Muscle layer of colon (tissue), 2 donors: ENCODE data around the gene BICRAL.
"Not testable (repeated sequence)": the region's sequence is repeated elsewhere in the genome, so short reads cannot be mapped to it uniquely, and the experiment has no call there.

Experiments
- H3K27ac ChIP-seq: one replicate; pipeline ENCODE4 v1.7.0; 2013; ENCODE audit warnings: low read depth, mild to moderate bottlenecking, low read length, moderate library complexity
- H3K27me3 ChIP-seq, 2 donors: one replicate each; pipeline ENCODE4 v1.7.0; 2013; ENCODE audit warnings: low read length in 2 of 2, mild to moderate bottlenecking in 2 of 2; ENCODE audit not compliant: insufficient read depth in 2 of 2, control insufficient read depth in 1 of 2
- H3K36me3 ChIP-seq: one replicate; pipeline ENCODE4 v1.7.0; 2013; ENCODE audit warnings: mild to moderate bottlenecking, low read length; ENCODE audit not compliant: insufficient read depth
- H3K4me1 ChIP-seq: one replicate; pipeline ENCODE4 v1.7.0; 2013; ENCODE audit warnings: mild to moderate bottlenecking, low read length; ENCODE audit not compliant: insufficient read depth
- H3K4me3 ChIP-seq, 2 donors: one replicate each; pipeline ENCODE4 v1.7.0; 2013; ENCODE audit warnings: low read length in 2 of 2, low read depth in 1 of 2, mild to moderate bottlenecking in 1 of 2, moderate library complexity in 1 of 2
- H3K9ac ChIP-seq: one replicate; pipeline ENCODE4 v1.7.0; 2013; ENCODE audit warnings: low read length
- H3K9me3 ChIP-seq: one replicate; pipeline ENCODE4 v1.7.0; 2013; ENCODE audit warnings: mild to moderate bottlenecking, low read length
- donor health status: abdominal sarcoma.
- donor health status: Adenocarcinoma of cecum.

The BICRAL gene

DNA sequence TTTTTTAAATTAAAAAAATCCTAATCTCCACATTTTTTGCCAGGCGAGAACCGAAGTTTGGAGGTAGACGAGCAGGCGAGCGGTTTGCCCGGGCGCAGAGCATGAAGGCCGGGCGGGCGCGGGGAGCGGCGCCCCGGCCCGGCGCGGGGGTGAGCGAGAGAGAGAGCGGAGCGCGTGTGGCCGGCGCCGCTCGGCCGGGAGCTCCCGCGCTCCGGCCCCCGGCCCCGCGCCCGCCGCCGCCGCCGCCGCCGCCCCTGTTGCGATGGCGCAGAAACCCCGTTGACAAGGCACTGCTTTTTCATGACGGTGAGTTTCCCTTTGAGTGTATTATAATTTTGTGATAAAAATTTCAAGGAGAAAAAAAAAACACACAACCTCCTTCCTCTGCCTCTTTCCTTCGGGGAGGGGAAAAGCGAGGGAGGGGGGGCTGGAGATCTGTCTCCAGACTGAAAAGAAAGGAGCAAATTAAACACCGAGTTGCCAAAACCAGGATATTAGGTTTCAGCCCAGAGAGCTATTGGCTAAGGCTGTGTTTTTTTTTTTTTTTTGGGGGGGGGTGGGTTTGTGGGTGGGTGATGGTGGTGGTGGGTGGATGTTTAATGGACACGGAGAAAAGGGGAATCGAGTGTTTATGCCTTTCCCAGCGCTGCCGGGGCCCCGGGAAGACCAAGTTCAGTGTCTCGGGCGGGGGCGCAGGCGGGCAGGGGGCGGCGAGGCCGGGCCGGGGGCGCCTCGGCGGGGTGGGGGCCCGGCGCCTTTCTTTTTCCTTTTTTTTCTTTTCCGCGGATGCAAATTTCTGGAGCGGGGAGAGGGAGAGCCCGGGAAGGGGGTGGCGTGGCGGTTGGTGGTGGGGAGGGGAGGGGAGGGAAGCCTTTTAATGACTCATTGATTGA is at the start of gene BICRAL:
TSS of gene BICRAL (plus strand) at position 257 of the 893 bp plus-strand sequence. CDS start 39,971 bp downstream, outside the sequence.
- Histone ChIP-seq H3K36me3 (no peaks in the 10 kb centered on the region), H3K27ac (peak within 1 kb of the TSS; percentile 98), H3K27me3 (no peaks in the 10 kb centered on the region), H3K4me3 (peak within 1 kb of the TSS; percentile 81 to 87), H3K9me3 (no peaks in the 10 kb centered on the region), H3K9ac (peak within 1 kb of the TSS; percentile 99), H3K4me1 (peaks cover 31% of the 10 kb centered on the region)

- not testable (repeated sequence) for H3K27me3 ChIP-seq, H3K4me3 ChIP-seq, H3K36me3 ChIP-seq, H3K4me1 ChIP-seq, H3K9ac ChIP-seq, H3K9me3 ChIP-seq, H3K27ac ChIP-seq
Measured at GRCh38 chr6:42733867-42734481, 47.9 kb upstream of the BICRAL start.

GRCh38 chr6:42735976-42736375 is 45.9 kb upstream of the BICRAL start:
- H3K9me3 ChIP-seq = no peaks in the 10 kb centered on the region
- H3K4me3 ChIP-seq = no peak overlapping the region
- no peak overlapping the region for H3K27ac ChIP-seq
- no peak overlapping the region for H3K9ac ChIP-seq
- no peaks in the 10 kb centered on the region for H3K27me3 ChIP-seq
- no peaks in the 10 kb centered on the region for H3K36me3 ChIP-seq
- H3K4me1 ChIP-seq = no peaks in the 10 kb centered on the region

- H3K4me1 ChIP-seq = peaks cover 18% of the 10 kb centered on the region
- H3K36me3 ChIP-seq = no peaks in the 10 kb centered on the region
- no peaks in the 10 kb centered on the region for H3K27me3 ChIP-seq
- no peak overlapping the region for H3K9ac ChIP-seq
- no peak overlapping the region for H3K4me3 ChIP-seq
- H3K27ac ChIP-seq = no peak overlapping the region
- H3K9me3 ChIP-seq = no peaks in the 10 kb centered on the region
Measured at GRCh38 chr6:42740725-42741124, 41.1 kb upstream of the BICRAL start.

- no peak overlapping the region for H3K4me3 ChIP-seq
- H3K4me1 ChIP-seq = peaks cover 18% of the 10 kb centered on the region
- H3K9ac ChIP-seq = no peak overlapping the region
- no peaks in the 10 kb centered on the region for H3K27me3 ChIP-seq
- H3K36me3 ChIP-seq = no peaks in the 10 kb centered on the region
- no peak overlapping the region for H3K27ac ChIP-seq
- no peaks in the 10 kb centered on the region for H3K9me3 ChIP-seq
Measured at GRCh38 chr6:42742116-42742894, 39.5 kb upstream of the BICRAL start.

DNA sequence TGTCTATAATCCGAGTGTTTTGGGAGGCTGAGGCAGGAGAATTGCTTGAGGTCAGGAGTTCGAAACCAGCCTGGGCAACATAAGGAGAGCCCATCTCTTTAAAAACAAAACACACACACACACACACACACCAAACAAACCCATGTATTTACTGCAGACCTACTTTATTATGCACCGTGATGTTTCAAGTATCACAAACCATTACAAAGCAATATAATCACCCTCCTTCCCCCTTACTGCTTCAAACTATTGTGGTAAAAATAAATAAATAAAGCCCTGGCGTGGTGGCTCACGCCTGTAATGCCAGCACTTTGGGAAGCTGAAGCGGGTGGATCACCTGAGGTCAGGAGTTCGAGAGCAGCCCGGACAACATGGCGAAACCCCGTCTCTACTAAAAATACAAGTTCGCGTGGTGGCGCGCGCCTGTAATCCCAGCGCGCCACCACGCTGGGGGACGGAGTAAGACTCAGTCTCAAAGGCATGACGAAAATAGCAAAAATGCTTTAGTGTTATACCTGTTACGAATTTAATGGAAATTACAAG is 37.4 kb upstream of the BICRAL start:
- peak overlapping the region; percentile 98 for H3K9ac ChIP-seq
- no peaks in the 10 kb centered on the region for H3K9me3 ChIP-seq
- H3K27ac ChIP-seq = peak overlapping the region; percentile 99
- H3K36me3 ChIP-seq = no peaks in the 10 kb centered on the region
- peak overlapping the region; percentile 82 to 99 for H3K4me3 ChIP-seq
- peaks cover 31% of the 10 kb centered on the region for H3K4me1 ChIP-seq
- no peaks in the 10 kb centered on the region for H3K27me3 ChIP-seq

GRCh38 chr6:42745083-42745639 is 36.7 kb upstream of the BICRAL start:
- H3K36me3 ChIP-seq = no peaks in the 10 kb centered on the region
- no peaks in the 10 kb centered on the region for H3K9me3 ChIP-seq
- no peaks in the 10 kb centered on the region for H3K27me3 ChIP-seq
- peaks cover 31% of the 10 kb centered on the region for H3K4me1 ChIP-seq
- peak overlapping the region; percentile 99 for H3K27ac ChIP-seq
- peak overlapping the region; percentile 98 for H3K9ac ChIP-seq
- peak overlapping the region; percentile 82 to 99 for H3K4me3 ChIP-seq

- no peaks in the 10 kb centered on the region for H3K9me3 ChIP-seq
- H3K27ac ChIP-seq = peak within 1 kb of the TSS; percentile 99
- H3K27me3 ChIP-seq = no peaks in the 10 kb centered on the region
- peak within 1 kb of the TSS; percentile 98 for H3K9ac ChIP-seq
- peaks cover 31% of the 10 kb centered on the region for H3K4me1 ChIP-seq
- H3K36me3 ChIP-seq = no peaks in the 10 kb centered on the region
- peak within 1 kb of the TSS; percentile 96 to 99 for H3K4me3 ChIP-seq
Measured at GRCh38 chr6:42745640-42746462, 36.0 kb upstream of the BICRAL start, which contains the start of gene TBCC. TBCC (minus strand) TSS chr6:42746103; CDS start chr6:42746073, 30 bp downstream.

DNA sequence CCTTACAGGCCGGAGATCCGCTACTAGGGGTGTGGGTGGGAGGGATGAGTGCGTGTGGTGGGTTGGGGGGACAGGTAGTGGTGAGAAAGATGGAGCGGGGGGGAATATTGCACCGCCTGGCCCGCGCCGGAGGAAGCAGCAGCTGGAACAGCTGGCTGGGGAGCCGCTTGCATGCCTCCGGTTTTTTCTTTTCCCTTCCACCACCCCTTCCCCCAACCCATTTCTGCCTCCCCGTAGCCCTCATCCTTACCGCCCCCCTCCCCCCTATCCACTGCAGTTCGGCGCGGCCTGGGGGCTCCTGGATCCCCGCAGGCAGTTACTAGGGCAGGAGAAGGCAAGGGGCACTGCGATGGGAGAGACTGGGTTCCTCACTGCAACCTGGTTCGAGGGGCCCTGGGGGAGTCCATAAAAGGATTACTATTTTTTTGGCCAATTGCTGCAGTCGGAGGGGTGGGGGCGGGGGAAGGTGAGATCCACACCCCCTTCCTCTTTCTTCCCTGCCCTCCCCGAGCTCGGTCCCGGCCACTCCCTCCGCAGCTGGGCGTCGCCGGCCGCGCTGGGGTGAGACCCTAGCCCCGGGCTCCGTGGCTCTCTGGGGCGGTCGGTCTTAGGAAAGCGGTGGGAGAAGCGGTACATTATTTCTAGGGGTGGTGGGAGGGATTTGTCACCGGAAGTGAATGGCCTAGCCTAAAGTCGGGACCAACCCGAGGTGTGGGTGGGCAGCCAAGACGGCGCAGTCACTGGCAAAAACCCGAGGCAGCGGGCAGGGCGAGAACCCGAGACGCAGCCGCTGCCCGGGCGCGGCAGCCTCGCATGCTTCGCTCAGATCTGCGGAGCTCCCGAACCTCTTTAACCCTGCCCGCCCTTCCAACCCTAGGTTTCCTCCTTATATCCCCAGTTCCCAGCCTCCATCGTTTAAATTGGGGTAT is 35.1 kb upstream of the BICRAL start:
- H3K9me3 ChIP-seq = no peaks in the 10 kb centered on the region
- peak overlapping the region; percentile 94 to 96 for H3K4me3 ChIP-seq
- H3K4me1 ChIP-seq = peaks cover 31% of the 10 kb centered on the region
- peak overlapping the region; percentile 90 for H3K9ac ChIP-seq
- peak overlapping the region; percentile 98 for H3K27ac ChIP-seq
- no peaks in the 10 kb centered on the region for H3K36me3 ChIP-seq
- H3K27me3 ChIP-seq = no peaks in the 10 kb centered on the region
